Heart left ventricle (tissue), 13 donors: Measurements from ENCODE around the gene CEP192.

Experiments used
- POLR2A ChIP-seq, 2 donors: fragments of 450-650 bp; IDR thresholded peaks; one replicate each; pipeline ENCODE4 v1.6.1; 2017; ENCODE audit warnings: antibody characterized with exemption in 2 of 2, mild to moderate bottlenecking in 2 of 2, moderate library complexity in 2 of 2
- TF ChIP-seq, protein P1 (sequence below), 12 donors: fragments of 200-600 bp; sonication (generic) in 4 of 12; IDR thresholded peaks; one replicate each; pipeline versions ENCODE4 v1.5.0 to v1.8.0; 2018 to 2022; ENCODE audit warnings: antibody characterized with exemption in 12 of 12, mild to moderate bottlenecking in 5 of 12
- donor health status: ischemic (EF 13 %, LVEDD 7.1; RV severe dilation, severe dysfunction).
- donor health status: DM: no; HTN: yes; CAD: no.
- donor health status: DM: no; HTN: no; CAD: no.
- donor health status: ischemic (EF 25% LVEDD 6.9; RV normal size, moderate dysfunction).
- donor health status: ischemic (EF 25% LVEDD 5.7; RV mildly dilated, moderate dysfunction).
- donor health status: ischemic (EF 35%, LVEDD 5.7; RV mildly dilated, moderate dysfunction).
- donor health status: nonischemic (EF 11% LVEDD 7.7; RV severe dilation, severe dysfunction).
- donor health status: DM: yes; HTN: yes; CAD: no.
- donor health status: PGD.
- donor health status: ischemic (EF 29% LVEDD 5.4; RV normal size, mild dysfunction).
- donor health status: nonischemic (EF 23%, LVEDD 6.1; RV moderate dilation, normal function).

- TF ChIP-seq, protein P1, sequence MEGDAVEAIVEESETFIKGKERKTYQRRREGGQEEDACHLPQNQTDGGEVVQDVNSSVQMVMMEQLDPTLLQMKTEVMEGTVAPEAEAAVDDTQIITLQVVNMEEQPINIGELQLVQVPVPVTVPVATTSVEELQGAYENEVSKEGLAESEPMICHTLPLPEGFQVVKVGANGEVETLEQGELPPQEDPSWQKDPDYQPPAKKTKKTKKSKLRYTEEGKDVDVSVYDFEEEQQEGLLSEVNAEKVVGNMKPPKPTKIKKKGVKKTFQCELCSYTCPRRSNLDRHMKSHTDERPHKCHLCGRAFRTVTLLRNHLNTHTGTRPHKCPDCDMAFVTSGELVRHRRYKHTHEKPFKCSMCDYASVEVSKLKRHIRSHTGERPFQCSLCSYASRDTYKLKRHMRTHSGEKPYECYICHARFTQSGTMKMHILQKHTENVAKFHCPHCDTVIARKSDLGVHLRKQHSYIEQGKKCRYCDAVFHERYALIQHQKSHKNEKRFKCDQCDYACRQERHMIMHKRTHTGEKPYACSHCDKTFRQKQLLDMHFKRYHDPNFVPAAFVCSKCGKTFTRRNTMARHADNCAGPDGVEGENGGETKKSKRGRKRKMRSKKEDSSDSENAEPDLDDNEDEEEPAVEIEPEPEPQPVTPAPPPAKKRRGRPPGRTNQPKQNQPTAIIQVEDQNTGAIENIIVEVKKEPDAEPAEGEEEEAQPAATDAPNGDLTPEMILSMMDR (IDR thresholded peaks at IDR 0.05), result no peak
- TF ChIP-seq POLR2A (IDR thresholded peaks at IDR 0.05), result no peak
Measured at GRCh38 chr18:13076886-13077285, 85.7 kb downstream of the CEP192 start.
